GM20000 (cell line): ENCODE data around the gene ABR.

ENCODE experiments used
- DNase-seq: peaks from one replicate; pipeline ENCODE4 v3.0.0; 2012; ENCODE audit warnings: low spot score
- CTCF ChIP-seq: IDR thresholded peaks from 2 replicates; pipeline ENCODE4 v1.5.1; 2012; ENCODE audit warnings: mild to moderate bottlenecking, control low read depth; ENCODE audit errors: extremely low read depth, missing control alignments

ABR gene

GRCh38 chr17:1008008-1008761 lies 171.6 kb downstream of the ABR start:
- no peak for TF ChIP-seq CTCF
- no peak for DNase-seq

- TF ChIP-seq CTCF: no peak
- DNase-seq: no peak
Observed at GRCh38 chr17:1007310-1008007, 172.3 kb downstream of the ABR start.

- TF ChIP-seq CTCF: no peak
- no peak for DNase-seq
Observed at GRCh38 chr17:1006054-1006453, 173.7 kb downstream of the ABR start.

GRCh38 chr17:1005361-1005946 lies 174.3 kb downstream of the ABR start:
- no peak for DNase-seq

GRCh38 chr17:1004769-1005295 lies 174.9 kb downstream of the ABR start:
- DNase-seq: no peak
- TF ChIP-seq CTCF: no peak

More at GRCh38 chr17:1005361-1005946, 174.3 kb downstream of the ABR start:
- no peak for TF ChIP-seq CTCF

- no peak for DNase-seq
- no peak for TF ChIP-seq CTCF
Observed at GRCh38 chr17:1003972-1004768, 175.6 kb downstream of the ABR start.
